Measurements from ENCODE around the gene SRGAP3. TPM values are rescaled to one million over a fixed set of nuclear protein-coding genes. Genes with fewer than 3 reads are reported as not detected.

The SRGAP3 gene
- total RNA-seq, 1 experiment from 2014 or later = not detected

GRCh38 chr3:9207116-9207763 is 42.2 kb downstream of the SRGAP3 start:
- Histone ChIP-seq H3K36me3 (no peaks in the 10 kb centered on the region), H3K4me3 (no peak overlapping the region), H3K27me3 (peaks cover 22% of the 10 kb centered on the region; the same call in 1 of the 2 replicates), H3K9me3 (replicated peaks) (0 out of 2 replicates have a peak, but pooled peaks cover 6% of the 10 kb centered on the region), H3K27ac (no peak overlapping the region), H3K4me1 (no peaks in the 10 kb centered on the region)
- no peak for DNase-seq

- no peak for DNase-seq
- Histone ChIP-seq H3K36me3 (no peaks in the 10 kb centered on the region), H3K27ac (no peak overlapping the region), H3K4me3 (no peak overlapping the region), H3K4me1 (no peaks in the 10 kb centered on the region), H3K27me3 (peaks cover 24% of the 10 kb centered on the region; the same call in 1 of the 2 replicates), H3K9me3 (replicated peaks) (0 out of 2 replicates have a peak, but pooled peaks cover 6% of the 10 kb centered on the region)
Measured at GRCh38 chr3:9206287-9206686, 43.2 kb downstream of the SRGAP3 start.

- Histone ChIP-seq H3K4me1 (no peaks in the 10 kb centered on the region), H3K4me3 (no peak overlapping the region), H3K27ac (no peak overlapping the region), H3K27me3 (peaks cover 25% of the 10 kb centered on the region; the same call in 1 of the 2 replicates), H3K9me3 (replicated peaks) (0 out of 2 replicates have a peak, but pooled peaks cover 6% of the 10 kb centered on the region), H3K36me3 (no peaks in the 10 kb centered on the region)
- no peak for DNase-seq
Measured at GRCh38 chr3:9205345-9206143, 43.9 kb downstream of the SRGAP3 start.

GRCh38 chr3:9204253-9204992 is 45.0 kb downstream of the SRGAP3 start:
- no peaks in the 10 kb centered on the region for H3K4me1 ChIP-seq
- 0 out of 2 replicates have a peak, but pooled peaks cover 6% of the 10 kb centered on the region for H3K9me3 ChIP-seq (replicated peaks)
- H3K4me3 ChIP-seq = no peak overlapping the region
- H3K36me3 ChIP-seq = no peaks in the 10 kb centered on the region
- H3K27me3 ChIP-seq = peaks cover 25% of the 10 kb centered on the region; the same call in 1 of the 2 replicates
- H3K27ac ChIP-seq = no peak overlapping the region
- no peak for DNase-seq

- Histone ChIP-seq H3K27me3 (peaks cover 25% of the 10 kb centered on the region; the same call in 1 of the 2 replicates), H3K36me3 (no peaks in the 10 kb centered on the region), H3K4me3 (no peak overlapping the region), H3K4me1 (no peaks in the 10 kb centered on the region), H3K27ac (no peak overlapping the region), H3K9me3 (replicated peaks) (no peaks in the 10 kb centered on the region)
- no peak for DNase-seq
Measured at GRCh38 chr3:9203317-9203716, 46.1 kb downstream of the SRGAP3 start.

- Histone ChIP-seq H3K9me3 (replicated peaks) (no peaks in the 10 kb centered on the region), H3K4me3 (no peak overlapping the region), H3K36me3 (no peaks in the 10 kb centered on the region), H3K27me3 (peaks cover 19% of the 10 kb centered on the region; the same call in 1 of the 2 replicates), H3K27ac (no peak overlapping the region), H3K4me1 (no peaks in the 10 kb centered on the region)
- no peak for DNase-seq
Measured at GRCh38 chr3:9202546-9202945, 46.9 kb downstream of the SRGAP3 start.

- Histone ChIP-seq H3K27ac (no peak overlapping the region), H3K27me3 (peaks cover 13% of the 10 kb centered on the region; the same call in 1 of the 2 replicates), H3K36me3 (no peaks in the 10 kb centered on the region), H3K4me1 (no peaks in the 10 kb centered on the region), H3K9me3 (replicated peaks) (no peaks in the 10 kb centered on the region), H3K4me3 (no peak overlapping the region)
- DNase-seq = no peak
Measured at GRCh38 chr3:9201955-9202354, 47.5 kb downstream of the SRGAP3 start.

GRCh38 chr3:9201266-9201665 is 48.2 kb downstream of the SRGAP3 start:
- no peaks in the 10 kb centered on the region for H3K9me3 ChIP-seq (replicated peaks)
- no peaks in the 10 kb centered on the region for H3K4me1 ChIP-seq
- no peak overlapping the region for H3K4me3 ChIP-seq
- H3K27ac ChIP-seq = no peak overlapping the region
- peaks cover 10% of the 10 kb centered on the region; the same call in 1 of the 2 replicates for H3K27me3 ChIP-seq
- no peaks in the 10 kb centered on the region for H3K36me3 ChIP-seq
- DNase-seq = no peak

- H3K9me3 ChIP-seq (replicated peaks) = no peaks in the 10 kb centered on the region
- peaks cover 13% of the 10 kb centered on the region; the same call in 1 of the 2 replicates for H3K27me3 ChIP-seq
- no peak overlapping the region for H3K27ac ChIP-seq
- no peaks in the 10 kb centered on the region for H3K4me1 ChIP-seq
- H3K4me3 ChIP-seq = no peak overlapping the region
- no peak for DNase-seq
- H3K36me3 ChIP-seq = no peaks in the 10 kb centered on the region
Measured at GRCh38 chr3:9199775-9200174, 49.7 kb downstream of the SRGAP3 start.

GRCh38 chr3:9198899-9199335 is 50.5 kb downstream of the SRGAP3 start:
- no peak overlapping the region for H3K27ac ChIP-seq
- no peaks in the 10 kb centered on the region for H3K36me3 ChIP-seq
- peaks cover 13% of the 10 kb centered on the region; the same call in 1 of the 2 replicates for H3K27me3 ChIP-seq
- H3K9me3 ChIP-seq (replicated peaks) = no peaks in the 10 kb centered on the region
- H3K4me1 ChIP-seq = no peaks in the 10 kb centered on the region
- H3K4me3 ChIP-seq = no peak overlapping the region
- DNase-seq = no peak

GRCh38 chr3:9198261-9198660 is 51.2 kb downstream of the SRGAP3 start:
- Histone ChIP-seq H3K4me3 (no peak overlapping the region), H3K36me3 (no peaks in the 10 kb centered on the region), H3K9me3 (replicated peaks) (no peaks in the 10 kb centered on the region), H3K4me1 (no peaks in the 10 kb centered on the region), H3K27ac (no peak overlapping the region), H3K27me3 (peaks cover 9% of the 10 kb centered on the region; the same call in 1 of the 2 replicates)
- no peak for DNase-seq

GRCh38 chr3:9196020-9196419 is 53.4 kb downstream of the SRGAP3 start:
- no peaks in the 10 kb centered on the region for H3K9me3 ChIP-seq (replicated peaks)
- H3K4me3 ChIP-seq = no peak overlapping the region
- no peak overlapping the region for H3K27ac ChIP-seq
- H3K27me3 ChIP-seq = peaks cover 3% of the 10 kb centered on the region; the same call in 1 of the 2 replicates
- DNase-seq = peak in 1 of 2 experiments; percentile 16
- no peaks in the 10 kb centered on the region for H3K4me1 ChIP-seq
- H3K36me3 ChIP-seq = no peaks in the 10 kb centered on the region

GRCh38 chr3:9195390-9195789 is 54.1 kb downstream of the SRGAP3 start:
- Histone ChIP-seq H3K36me3 (no peaks in the 10 kb centered on the region), H3K27me3 (peaks cover 3% of the 10 kb centered on the region; the same call in 1 of the 2 replicates), H3K27ac (no peak overlapping the region), H3K4me1 (no peaks in the 10 kb centered on the region), H3K9me3 (replicated peaks) (no peaks in the 10 kb centered on the region), H3K4me3 (no peak overlapping the region)
- no peak for DNase-seq

GRCh38 chr3:9194509-9195184 is 54.8 kb downstream of the SRGAP3 start:
- no peaks in the 10 kb centered on the region for H3K36me3 ChIP-seq
- no peaks in the 10 kb centered on the region for H3K9me3 ChIP-seq (replicated peaks)
- no peaks in the 10 kb centered on the region for H3K4me1 ChIP-seq
- H3K27me3 ChIP-seq = peaks cover 3% of the 10 kb centered on the region; the same call in 1 of the 2 replicates
- H3K4me3 ChIP-seq = no peak overlapping the region
- H3K27ac ChIP-seq = no peak overlapping the region
- DNase-seq = no peak
